ENCODE results near the gene OR1L8.
"Not testable (repeated sequence)": the region's sequence is repeated elsewhere in the genome, so short reads cannot be mapped to it uniquely, and the experiment has no call there.

The OR1L8 gene, protein sequence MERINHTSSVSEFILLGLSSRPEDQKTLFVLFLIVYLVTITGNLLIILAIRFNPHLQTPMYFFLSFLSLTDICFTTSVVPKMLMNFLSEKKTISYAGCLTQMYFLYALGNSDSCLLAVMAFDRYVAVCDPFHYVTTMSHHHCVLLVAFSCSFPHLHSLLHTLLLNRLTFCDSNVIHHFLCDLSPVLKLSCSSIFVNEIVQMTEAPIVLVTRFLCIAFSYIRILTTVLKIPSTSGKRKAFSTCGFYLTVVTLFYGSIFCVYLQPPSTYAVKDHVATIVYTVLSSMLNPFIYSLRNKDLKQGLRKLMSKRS

GRCh38 chr9:122583284-122583683, at the start of gene OR1L8:
TSS of gene OR1L8 (minus strand) at chr9:122583384. CDS start at chr9:122568477, 14,907 bp downstream.
- H3K9ac ChIP-seq (ENCODE audit: low read length); H3K4me1 ChIP-seq (ENCODE audit: control insufficient read depth, insufficient read depth, low read length); H3K4me3 ChIP-seq (ENCODE audit: low read length); H3K27me3 ChIP-seq (ENCODE audit: control insufficient read depth, insufficient read depth, low read length); H3K36me3 ChIP-seq (ENCODE audit: control insufficient read depth, insufficient read depth, low read length); H3K27ac ChIP-seq (ENCODE audit: low read depth, low read length): not testable (repeated sequence)

- Histone ChIP-seq H3K4me1 (ENCODE audit: control insufficient read depth, insufficient read depth, low read length) (no peaks in the 10 kb centered on the region), H3K36me3 (ENCODE audit: control insufficient read depth, insufficient read depth, low read length) (no peaks in the 10 kb centered on the region), H3K4me3 (ENCODE audit: low read length) (no peak overlapping the region)
Measured at GRCh38 chr9:122619996-122620395, 36.8 kb upstream of the OR1L8 start.

DNA sequence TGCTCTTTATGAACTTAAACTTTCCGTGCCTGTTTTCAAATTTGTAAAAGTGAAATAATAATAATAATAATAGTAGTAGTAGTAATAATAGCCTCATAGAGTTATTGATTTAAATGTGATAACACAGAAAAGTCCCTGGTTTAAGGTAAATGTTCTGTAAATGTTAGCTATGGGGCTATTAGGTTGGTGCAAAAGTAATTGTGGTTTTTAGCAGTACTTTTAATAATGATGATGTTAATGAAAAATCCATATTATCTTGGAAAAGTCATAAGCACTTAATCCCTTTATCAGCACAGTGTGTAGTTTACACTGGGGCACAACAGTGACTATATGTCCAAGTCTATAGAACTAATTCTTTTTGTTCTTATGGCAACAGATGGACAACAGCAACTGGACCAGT, 31.2 kb upstream of the OR1L8 start, which contains the start of gene OR1Q1:
Gene OR1Q1 (plus strand): TSS at position 377 of the 400 bp plus-strand sequence. CDS start 0 bp downstream, at position 377.
- H3K4me3 ChIP-seq (ENCODE audit: low read length), result no peak within 1 kb of the TSS
- H3K36me3 ChIP-seq (ENCODE audit: control insufficient read depth, insufficient read depth, low read length), result no peaks in the 10 kb centered on the region
- H3K9ac ChIP-seq (ENCODE audit: low read length), result no peak within 1 kb of the TSS
- H3K4me1 ChIP-seq (ENCODE audit: control insufficient read depth, insufficient read depth, low read length), result no peaks in the 10 kb centered on the region
- no peak within 1 kb of the TSS for H3K27ac ChIP-seq (ENCODE audit: low read depth, low read length)
- H3K27me3 ChIP-seq (ENCODE audit: control insufficient read depth, insufficient read depth, low read length), result no peaks in the 10 kb centered on the region

More at GRCh38 chr9:122619996-122620395, 36.8 kb upstream of the OR1L8 start:
- Histone ChIP-seq H3K27ac (ENCODE audit: low read depth, low read length) (no peak overlapping the region), H3K9ac (ENCODE audit: low read length) (no peak overlapping the region), H3K27me3 (ENCODE audit: control insufficient read depth, insufficient read depth, low read length) (no peaks in the 10 kb centered on the region)

DNA sequence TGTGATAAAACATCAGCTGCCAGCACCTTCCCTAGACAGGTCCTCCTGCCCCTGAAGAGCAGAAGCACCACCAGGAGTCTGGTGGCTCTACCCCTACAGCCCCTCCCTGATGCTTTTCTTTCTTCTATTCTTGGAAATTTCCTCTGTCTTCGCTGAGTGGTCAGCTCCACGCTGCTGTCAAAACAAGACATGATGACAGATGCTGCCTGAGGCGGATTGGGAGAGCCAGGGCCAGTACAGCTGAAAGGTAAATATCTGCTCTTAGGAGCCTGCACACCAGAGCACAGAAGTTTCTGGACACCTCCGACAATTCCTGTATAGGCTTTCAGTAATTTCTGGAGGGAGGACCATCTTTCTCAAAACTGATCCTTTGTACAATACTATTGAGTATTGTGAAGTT, 26.6 kb upstream of the OR1L8 start:
- no peak overlapping the region for H3K27ac ChIP-seq (ENCODE audit: low read depth, low read length)
- no peak overlapping the region for H3K4me3 ChIP-seq (ENCODE audit: low read length)
- no peaks in the 10 kb centered on the region for H3K4me1 ChIP-seq (ENCODE audit: control insufficient read depth, insufficient read depth, low read length)
- no peaks in the 10 kb centered on the region for H3K36me3 ChIP-seq (ENCODE audit: control insufficient read depth, insufficient read depth, low read length)
- H3K9ac ChIP-seq (ENCODE audit: low read length), result no peak overlapping the region
- H3K27me3 ChIP-seq (ENCODE audit: control insufficient read depth, insufficient read depth, low read length), result no peaks in the 10 kb centered on the region

DNA sequence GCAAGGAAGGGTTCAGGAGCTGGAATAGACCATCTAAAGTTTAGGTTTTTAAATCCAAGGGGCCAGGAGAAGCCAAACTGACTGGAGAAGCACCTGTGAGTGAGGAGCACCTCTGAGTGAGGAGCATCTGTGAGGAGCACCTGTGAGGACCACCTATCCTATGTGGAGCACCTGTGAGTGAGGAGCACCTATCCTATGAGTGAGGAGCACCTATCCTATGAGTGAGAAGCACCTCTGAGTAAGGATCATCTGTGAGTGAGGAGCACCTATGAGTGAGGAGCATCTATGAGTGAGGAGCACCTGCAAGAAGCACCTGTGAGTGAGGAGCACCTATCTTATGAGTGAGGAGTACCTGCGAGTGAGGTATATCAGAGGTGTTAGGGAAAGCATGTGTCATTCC, 23.4 kb upstream of the OR1L8 start:
- Histone ChIP-seq H3K9ac (ENCODE audit: low read length) (no peak overlapping the region), H3K27me3 (ENCODE audit: control insufficient read depth, insufficient read depth, low read length) (no peaks in the 10 kb centered on the region), H3K4me3 (ENCODE audit: low read length) (no peak overlapping the region), H3K4me1 (ENCODE audit: control insufficient read depth, insufficient read depth, low read length) (no peaks in the 10 kb centered on the region), H3K36me3 (ENCODE audit: control insufficient read depth, insufficient read depth, low read length) (no peaks in the 10 kb centered on the region), H3K27ac (ENCODE audit: low read depth, low read length) (no peak overlapping the region)

DNA sequence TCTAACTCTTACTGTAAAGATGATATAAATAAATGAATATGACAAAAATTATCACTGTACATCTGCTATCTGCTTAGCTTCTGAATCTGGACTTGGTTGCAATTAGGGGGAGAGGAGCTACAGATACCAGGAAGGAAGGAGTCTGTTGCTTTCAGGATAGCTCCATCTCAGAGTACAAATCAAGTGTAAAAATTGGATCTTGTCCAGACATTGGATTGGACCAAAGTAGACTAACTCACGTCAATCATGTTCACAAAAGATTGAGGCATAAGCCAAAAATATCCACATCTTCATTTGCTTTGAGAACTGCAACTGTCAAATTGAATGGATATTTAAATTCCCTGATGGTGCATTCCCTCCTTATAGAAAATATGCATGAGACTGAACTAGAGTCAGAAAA, 22.5 kb upstream of the OR1L8 start:
- no peak overlapping the region for H3K27ac ChIP-seq (ENCODE audit: low read depth, low read length)
- H3K36me3 ChIP-seq (ENCODE audit: control insufficient read depth, insufficient read depth, low read length), result no peaks in the 10 kb centered on the region
- no peaks in the 10 kb centered on the region for H3K4me1 ChIP-seq (ENCODE audit: control insufficient read depth, insufficient read depth, low read length)
- H3K27me3 ChIP-seq (ENCODE audit: control insufficient read depth, insufficient read depth, low read length), result no peaks in the 10 kb centered on the region
- no peak overlapping the region for H3K4me3 ChIP-seq (ENCODE audit: low read length)
- no peak overlapping the region for H3K9ac ChIP-seq (ENCODE audit: low read length)

DNA sequence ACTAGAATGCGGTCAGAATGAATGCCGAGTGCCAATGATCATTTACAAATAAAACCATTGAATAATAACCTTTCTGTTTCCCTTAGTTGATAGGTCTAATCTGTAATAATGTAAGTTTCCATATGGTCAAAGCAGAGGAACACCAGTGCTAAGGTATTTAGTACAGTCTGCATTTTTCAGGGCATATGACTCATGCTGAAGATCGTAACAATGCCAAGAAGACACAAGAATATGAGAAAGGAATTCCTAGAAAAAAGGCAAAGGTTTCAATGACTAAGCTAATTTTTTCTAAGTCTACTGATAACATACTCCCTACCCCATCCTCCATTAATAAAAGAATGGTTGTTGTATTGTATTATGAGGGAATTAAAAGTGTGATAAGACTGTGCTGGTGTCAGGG, 2.8 kb downstream of the OR1L8 start:
- Histone ChIP-seq H3K4me1 (ENCODE audit: control insufficient read depth, insufficient read depth, low read length) (no peaks in the 10 kb centered on the region), H3K36me3 (ENCODE audit: control insufficient read depth, insufficient read depth, low read length) (no peaks in the 10 kb centered on the region), H3K27ac (ENCODE audit: low read depth, low read length) (no peak overlapping the region), H3K4me3 (ENCODE audit: low read length) (no peak overlapping the region), H3K27me3 (ENCODE audit: control insufficient read depth, insufficient read depth, low read length) (no peaks in the 10 kb centered on the region), H3K9ac (ENCODE audit: low read length) (no peak overlapping the region)

- H3K4me1 ChIP-seq (ENCODE audit: control insufficient read depth, insufficient read depth, low read length), result no peaks in the 10 kb centered on the region
- no peak overlapping the region for H3K27ac ChIP-seq (ENCODE audit: low read depth, low read length)
- H3K36me3 ChIP-seq (ENCODE audit: control insufficient read depth, insufficient read depth, low read length), result no peaks in the 10 kb centered on the region
- no peak overlapping the region for H3K4me3 ChIP-seq (ENCODE audit: low read length)
- no peak overlapping the region for H3K9ac ChIP-seq (ENCODE audit: low read length)
- no peaks in the 10 kb centered on the region for H3K27me3 ChIP-seq (ENCODE audit: control insufficient read depth, insufficient read depth, low read length)
Measured at GRCh38 chr9:122579874-122580273, 3.3 kb downstream of the OR1L8 start.

DNA sequence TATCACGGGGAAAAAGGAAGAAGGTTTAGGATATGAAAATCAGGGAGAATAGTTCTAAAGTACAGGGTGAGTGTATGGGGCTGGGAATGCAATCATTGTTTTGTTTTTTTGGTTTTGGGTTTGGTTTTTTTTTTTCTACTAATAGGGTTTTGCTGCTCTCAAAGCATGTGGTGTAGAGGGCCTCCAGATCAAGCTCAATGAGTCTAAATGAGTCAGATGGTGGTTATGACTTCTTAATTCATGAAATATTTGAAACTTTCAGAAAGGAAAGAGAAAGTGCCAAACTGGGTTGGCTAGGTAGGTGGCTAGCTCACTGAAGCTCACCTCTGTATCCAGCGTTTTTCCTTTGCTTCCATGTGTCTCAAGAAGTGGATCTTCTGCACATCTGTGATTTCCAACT, 10.7 kb downstream of the OR1L8 start:
- Histone ChIP-seq H3K27me3 (ENCODE audit: control insufficient read depth, insufficient read depth, low read length) (no peaks in the 10 kb centered on the region), H3K36me3 (ENCODE audit: control insufficient read depth, insufficient read depth, low read length) (no peaks in the 10 kb centered on the region), H3K4me1 (ENCODE audit: control insufficient read depth, insufficient read depth, low read length) (no peaks in the 10 kb centered on the region), H3K9ac (ENCODE audit: low read length) (no peak overlapping the region), H3K27ac (ENCODE audit: low read depth, low read length) (no peak overlapping the region), H3K4me3 (ENCODE audit: low read length) (no peak overlapping the region)

- Histone ChIP-seq H3K27me3 (ENCODE audit: control insufficient read depth, insufficient read depth, low read length) (no peaks in the 10 kb centered on the region), H3K36me3 (ENCODE audit: control insufficient read depth, insufficient read depth, low read length) (no peaks in the 10 kb centered on the region), H3K9ac (ENCODE audit: low read length) (no peak overlapping the region), H3K4me3 (ENCODE audit: low read length) (no peak overlapping the region), H3K4me1 (ENCODE audit: control insufficient read depth, insufficient read depth, low read length) (no peaks in the 10 kb centered on the region), H3K27ac (ENCODE audit: low read depth, low read length) (no peak overlapping the region)
Measured at GRCh38 chr9:122567901-122568300, 15.3 kb downstream of the OR1L8 start.

- Histone ChIP-seq H3K27me3 (ENCODE audit: control insufficient read depth, insufficient read depth, low read length) (no peaks in the 10 kb centered on the region), H3K4me1 (ENCODE audit: control insufficient read depth, insufficient read depth, low read length) (no peaks in the 10 kb centered on the region), H3K4me3 (ENCODE audit: low read length) (no peak overlapping the region), H3K36me3 (ENCODE audit: control insufficient read depth, insufficient read depth, low read length) (no peaks in the 10 kb centered on the region), H3K9ac (ENCODE audit: low read length) (no peak overlapping the region), H3K27ac (ENCODE audit: low read depth, low read length) (no peak overlapping the region)
Measured at GRCh38 chr9:122562134-122562760, 20.9 kb downstream of the OR1L8 start.

DNA sequence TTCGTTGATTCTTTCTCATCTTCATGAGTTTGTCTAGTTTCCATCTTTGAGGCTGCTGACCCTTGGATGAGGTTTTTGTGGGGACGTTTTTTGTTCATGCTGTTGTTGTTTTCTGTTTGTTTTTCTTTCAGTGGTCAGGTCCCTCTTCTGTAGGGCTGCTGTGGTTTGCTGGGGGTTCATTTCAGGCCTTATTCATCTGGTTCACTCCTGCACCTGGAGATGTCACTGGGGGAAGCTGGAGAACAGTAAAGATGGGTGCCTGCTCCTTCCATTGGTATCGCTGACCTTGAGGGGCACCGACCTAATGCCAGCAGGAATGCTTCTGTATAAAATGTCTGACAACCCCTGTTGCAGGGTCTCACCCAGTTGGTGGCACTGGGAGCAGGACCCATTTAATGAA, 21.7 kb downstream of the OR1L8 start:
- Histone ChIP-seq H3K4me3 (ENCODE audit: low read length) (no peak overlapping the region), H3K27me3 (ENCODE audit: control insufficient read depth, insufficient read depth, low read length) (no peaks in the 10 kb centered on the region), H3K27ac (ENCODE audit: low read depth, low read length) (no peak overlapping the region), H3K4me1 (ENCODE audit: control insufficient read depth, insufficient read depth, low read length) (no peaks in the 10 kb centered on the region), H3K9ac (ENCODE audit: low read length) (no peak overlapping the region), H3K36me3 (ENCODE audit: control insufficient read depth, insufficient read depth, low read length) (no peaks in the 10 kb centered on the region)

DNA sequence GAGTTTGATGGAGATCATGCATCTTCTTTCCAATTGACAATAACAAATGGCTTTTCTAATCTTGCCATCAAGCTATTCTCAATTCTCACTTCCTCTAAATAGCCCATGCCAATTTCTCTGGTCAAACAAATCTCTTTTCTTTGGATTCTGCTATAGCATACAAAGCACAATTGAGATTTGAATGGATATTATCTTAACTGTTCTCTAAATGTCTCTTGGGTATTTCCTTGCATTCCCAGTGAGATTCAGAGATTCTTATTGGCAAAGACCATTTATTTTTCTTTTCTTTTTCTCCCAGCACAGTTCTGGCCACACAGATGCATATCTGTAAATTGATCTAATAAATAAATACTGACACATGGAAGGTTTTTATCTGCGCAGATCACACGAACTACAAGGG, 30.4 kb downstream of the OR1L8 start, which contains the start of gene OR1N2:
Gene OR1N2 (plus strand): TSS at position 301 of the 400 bp plus-strand sequence. CDS start 100 bp downstream, outside the sequence.
- Histone ChIP-seq H3K27me3 (ENCODE audit: control insufficient read depth, insufficient read depth, low read length) (no peaks in the 10 kb centered on the region), H3K4me1 (ENCODE audit: control insufficient read depth, insufficient read depth, low read length) (no peaks in the 10 kb centered on the region), H3K9ac (ENCODE audit: low read length) (no peak within 1 kb of the TSS), H3K4me3 (ENCODE audit: low read length) (no peak within 1 kb of the TSS), H3K36me3 (ENCODE audit: control insufficient read depth, insufficient read depth, low read length) (no peaks in the 10 kb centered on the region), H3K27ac (ENCODE audit: low read depth, low read length) (no peak within 1 kb of the TSS)

Data from rectal smooth muscle tissue (tissue), 1 donor.